ENCODE results near the gene SYT1. TPM values are rescaled to one million over a fixed set of nuclear protein-coding genes. Genes with fewer than 3 reads are reported as not detected.

Gene SYT1
- total RNA-seq, 2 donors from 2014 or later: 1.3 to 1.9 TPM

DNA sequence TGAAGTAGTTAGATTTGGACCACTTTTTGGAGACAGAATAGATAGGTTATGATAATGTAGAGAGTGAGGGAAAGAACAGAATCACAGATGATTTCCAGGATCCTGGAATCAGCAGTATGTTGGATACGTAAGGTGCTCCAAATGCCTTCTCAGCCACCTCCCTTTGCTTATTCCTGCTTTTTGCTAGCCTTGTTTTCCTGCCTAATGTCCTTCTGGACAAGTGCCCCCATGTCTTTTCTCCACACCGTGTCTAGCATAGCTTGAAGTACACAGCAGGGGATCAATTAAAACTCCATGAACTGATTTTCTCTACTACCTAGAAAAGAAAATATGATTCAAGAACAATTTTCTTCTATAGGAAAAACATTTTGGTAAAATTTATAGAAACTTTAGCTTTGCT lies 144.0 kb downstream of the SYT1 start:
- no peak for DNase-seq (ENCODE audit: low spot score)
- Histone ChIP-seq H3K4me1 (ENCODE audit: control insufficient read depth in 1 of 2, low read depth in 2 of 2) (no peaks in the 10 kb centered on the region), H3K27me3 (replicated peaks; ENCODE audit: insufficient read depth) (no peaks in the 10 kb centered on the region), H3K9me3 (no peaks in the 10 kb centered on the region), H3K27ac (no peak overlapping the region), H3K36me3 (no peaks in the 10 kb centered on the region), H3K4me3 (no peak overlapping the region)
- TF ChIP-seq, protein P1, sequence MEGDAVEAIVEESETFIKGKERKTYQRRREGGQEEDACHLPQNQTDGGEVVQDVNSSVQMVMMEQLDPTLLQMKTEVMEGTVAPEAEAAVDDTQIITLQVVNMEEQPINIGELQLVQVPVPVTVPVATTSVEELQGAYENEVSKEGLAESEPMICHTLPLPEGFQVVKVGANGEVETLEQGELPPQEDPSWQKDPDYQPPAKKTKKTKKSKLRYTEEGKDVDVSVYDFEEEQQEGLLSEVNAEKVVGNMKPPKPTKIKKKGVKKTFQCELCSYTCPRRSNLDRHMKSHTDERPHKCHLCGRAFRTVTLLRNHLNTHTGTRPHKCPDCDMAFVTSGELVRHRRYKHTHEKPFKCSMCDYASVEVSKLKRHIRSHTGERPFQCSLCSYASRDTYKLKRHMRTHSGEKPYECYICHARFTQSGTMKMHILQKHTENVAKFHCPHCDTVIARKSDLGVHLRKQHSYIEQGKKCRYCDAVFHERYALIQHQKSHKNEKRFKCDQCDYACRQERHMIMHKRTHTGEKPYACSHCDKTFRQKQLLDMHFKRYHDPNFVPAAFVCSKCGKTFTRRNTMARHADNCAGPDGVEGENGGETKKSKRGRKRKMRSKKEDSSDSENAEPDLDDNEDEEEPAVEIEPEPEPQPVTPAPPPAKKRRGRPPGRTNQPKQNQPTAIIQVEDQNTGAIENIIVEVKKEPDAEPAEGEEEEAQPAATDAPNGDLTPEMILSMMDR (IDR thresholded peaks at IDR 0.05): no peak
- ATAC-seq (ENCODE audit: insufficient number of reproducible peaks, low FRiP score, low read depth): no peak

DNA sequence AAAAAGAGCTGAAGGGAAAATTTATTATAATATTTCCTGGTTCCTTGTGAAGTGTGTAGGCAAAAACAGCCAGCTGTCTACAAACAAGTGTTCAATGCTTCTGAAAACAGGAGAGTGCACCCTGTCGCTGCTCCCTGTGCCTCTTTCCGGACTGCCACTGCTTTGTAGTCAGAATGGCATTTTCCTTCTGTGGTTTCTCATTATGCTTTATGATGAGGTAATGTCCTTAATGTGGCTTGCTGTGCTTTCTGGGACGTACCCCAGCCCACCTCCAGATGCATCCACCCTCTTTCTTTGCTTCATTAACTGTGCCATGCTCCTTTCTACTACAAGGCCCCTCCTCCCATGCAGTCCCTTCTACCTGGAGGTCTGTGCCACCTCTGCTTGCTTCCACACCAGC lies 148.1 kb downstream of the SYT1 start:
- Histone ChIP-seq H3K4me3 (no peak overlapping the region), H3K9me3 (no peaks in the 10 kb centered on the region), H3K36me3 (no peaks in the 10 kb centered on the region), H3K27ac (no peak overlapping the region), H3K4me1 (ENCODE audit: control insufficient read depth in 1 of 2, low read depth in 2 of 2) (no peaks in the 10 kb centered on the region), H3K27me3 (replicated peaks; ENCODE audit: insufficient read depth) (no peaks in the 10 kb centered on the region)
- no peak for ATAC-seq (ENCODE audit: insufficient number of reproducible peaks, low FRiP score, low read depth)
- DNase-seq (ENCODE audit: low spot score): no peak
- TF ChIP-seq, protein P1 (IDR thresholded peaks at IDR 0.05): no peak

DNA sequence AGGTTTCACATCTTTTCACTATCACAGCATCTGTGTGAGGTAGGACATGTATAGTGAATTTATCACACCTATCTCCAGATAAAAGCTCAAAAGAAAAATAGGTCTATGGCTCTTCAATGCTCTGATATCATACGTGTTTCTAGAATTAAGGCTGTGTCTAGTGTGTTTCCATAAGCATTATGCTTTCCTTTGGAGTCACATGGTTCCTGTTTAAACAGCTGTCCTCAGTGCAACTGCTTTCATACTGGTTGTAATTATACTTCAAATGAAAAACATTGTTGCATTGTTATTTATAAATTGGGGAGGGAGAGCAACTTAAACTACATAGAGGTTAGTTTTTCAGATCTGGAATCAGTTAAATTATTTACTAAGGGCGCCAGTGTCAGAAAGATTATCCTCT lies 151.6 kb downstream of the SYT1 start:
- H3K4me1 ChIP-seq (ENCODE audit: control insufficient read depth in 1 of 2, low read depth in 2 of 2): no peaks in the 10 kb centered on the region

DNA sequence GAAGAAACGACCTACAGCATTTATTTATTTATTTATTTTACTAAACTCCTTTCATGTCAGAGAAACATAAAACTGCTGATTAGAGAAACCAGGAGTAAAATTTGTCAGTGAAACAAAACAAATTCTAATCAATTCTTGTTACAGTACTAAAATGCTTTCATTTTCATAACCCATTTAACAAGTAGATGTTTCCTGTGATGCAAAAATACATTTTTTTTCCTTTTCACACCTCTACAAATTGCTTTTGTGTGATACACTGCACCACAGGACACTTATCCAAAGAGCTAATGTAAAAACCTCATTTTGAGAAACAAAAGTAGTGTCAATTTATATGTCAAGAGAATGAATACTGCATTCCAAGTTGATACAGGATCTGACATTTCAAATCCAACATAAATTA lies 155.1 kb downstream of the SYT1 start:
- Histone ChIP-seq H3K9me3 (no peaks in the 10 kb centered on the region), H3K27ac (no peak overlapping the region)
- no peak for ATAC-seq (ENCODE audit: insufficient number of reproducible peaks, low FRiP score, low read depth)

More for the DNA sequence above, 151.6 kb downstream of the SYT1 start:
- TF ChIP-seq, protein P1 (IDR thresholded peaks at IDR 0.05): no peak
- H3K36me3 ChIP-seq: no peaks in the 10 kb centered on the region
- DNase-seq (ENCODE audit: low spot score) (no peak), ATAC-seq (ENCODE audit: insufficient number of reproducible peaks, low FRiP score, low read depth) (no peak)
- no peaks in the 10 kb centered on the region for H3K27me3 ChIP-seq (replicated peaks; ENCODE audit: insufficient read depth)
- H3K4me3 ChIP-seq: no peak overlapping the region
- H3K9me3 ChIP-seq: no peaks in the 10 kb centered on the region
- no peak overlapping the region for H3K27ac ChIP-seq

DNA sequence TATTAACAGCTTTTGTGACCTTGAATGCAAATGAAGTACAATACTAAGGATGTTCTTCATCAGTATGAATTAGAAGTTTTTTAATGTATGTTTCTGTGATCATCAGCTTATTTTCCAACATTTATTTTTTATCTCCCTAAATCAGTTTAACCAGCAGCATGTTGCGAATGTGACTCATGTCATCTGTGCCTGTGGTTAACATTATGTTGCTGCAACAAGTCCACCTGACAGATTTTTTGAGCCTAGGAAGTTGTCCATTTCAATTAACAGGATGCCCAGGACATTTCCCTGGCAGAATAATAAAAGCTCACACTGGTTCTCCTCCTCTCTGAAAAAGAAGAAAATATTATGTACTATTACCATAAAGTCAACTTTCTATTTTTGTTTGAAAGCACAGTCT lies 155.5 kb downstream of the SYT1 start:
- no peak for ATAC-seq (ENCODE audit: insufficient number of reproducible peaks, low FRiP score, low read depth)

More for the DNA sequence above, 155.1 kb downstream of the SYT1 start:
- no peak overlapping the region for H3K4me3 ChIP-seq
- H3K4me1 ChIP-seq (ENCODE audit: control insufficient read depth in 1 of 2, low read depth in 2 of 2): no peaks in the 10 kb centered on the region
- TF ChIP-seq, protein P1 (IDR thresholded peaks at IDR 0.05): no peak
- H3K27me3 ChIP-seq (replicated peaks; ENCODE audit: insufficient read depth): no peaks in the 10 kb centered on the region
- no peak for DNase-seq (ENCODE audit: low spot score)
- H3K36me3 ChIP-seq: no peaks in the 10 kb centered on the region

More for the DNA sequence above, 155.5 kb downstream of the SYT1 start:
- DNase-seq (ENCODE audit: low spot score): no peak
- Histone ChIP-seq H3K9me3 (no peaks in the 10 kb centered on the region), H3K36me3 (no peaks in the 10 kb centered on the region), H3K27me3 (replicated peaks; ENCODE audit: insufficient read depth) (no peaks in the 10 kb centered on the region), H3K4me3 (no peak overlapping the region), H3K27ac (no peak overlapping the region), H3K4me1 (ENCODE audit: control insufficient read depth in 1 of 2, low read depth in 2 of 2) (no peaks in the 10 kb centered on the region)
- TF ChIP-seq, protein P1 (IDR thresholded peaks at IDR 0.05): no peak

Measured in thoracic aorta (tissue), 2 donors.